Activated CD4-positive, alpha-beta memory T cell treated with anti-CD3 and anti-CD28 coated beads, Interleukin-2, amount 10 ng/mL, durations not matched to agents 7 days and 5 days (primary cell): ENCODE data around the gene PDE4B. TPM values are rescaled to one million over a fixed set of nuclear protein-coding genes. Genes with fewer than 3 reads are reported as not detected.

Source experiments
- CTCF ChIA-PET: fragments of 350-600 bp; sonication (Branson Sonifier 250); formaldehyde crosslinking; loops from one replicate; lab custom pipeline; 2021; ENCODE audit warnings: antibody characterized with exemption, inconsistent platforms; lab: Charles Lee
- POLR2A ChIA-PET: fragments of 350-600 bp; sonication (Branson Sonifier 250); formaldehyde crosslinking; loops from one replicate; lab custom pipeline; 2021; ENCODE audit warnings: antibody characterized with exemption; lab: Charles Lee
- DNase-seq: peaks from one replicate; pipeline ENCODE4 v3.0.0-alpha.2; 2020
- H3K27ac Mint-ChIP-seq: one replicate; pipeline ENCODE4 v1.8.0; 2021; ENCODE audit warnings: mild to moderate bottlenecking, mixed read lengths
- H3K27me3 Mint-ChIP-seq: one replicate; pipeline ENCODE4 v1.8.0; 2021; ENCODE audit warnings: mixed read lengths
- H3K36me3 Mint-ChIP-seq: one replicate; pipeline ENCODE4 v1.8.0; 2021; ENCODE audit warnings: low read depth, mixed read lengths
- H3K4me1 Mint-ChIP-seq: one replicate; pipeline ENCODE4 v1.8.0; 2021; ENCODE audit warnings: mixed read lengths
- H3K4me3 Mint-ChIP-seq: one replicate; pipeline ENCODE4 v1.8.0; 2021; ENCODE audit warnings: mild to moderate bottlenecking, mixed read lengths
- H3K9me3 Mint-ChIP-seq: one replicate; pipeline ENCODE4 v1.8.0; 2021; ENCODE audit warnings: mixed read lengths
- total RNA-seq, 2 experiments: library from RNA; stranded (reverse); gene quantifications; one replicate each; pipeline ENCODE4 v1.2.3, GENCODE V29; 2021

PDE4B gene
- total RNA-seq, 2 experiments from 2014 or later = 46.8 to 48.0 TPM

DNA sequence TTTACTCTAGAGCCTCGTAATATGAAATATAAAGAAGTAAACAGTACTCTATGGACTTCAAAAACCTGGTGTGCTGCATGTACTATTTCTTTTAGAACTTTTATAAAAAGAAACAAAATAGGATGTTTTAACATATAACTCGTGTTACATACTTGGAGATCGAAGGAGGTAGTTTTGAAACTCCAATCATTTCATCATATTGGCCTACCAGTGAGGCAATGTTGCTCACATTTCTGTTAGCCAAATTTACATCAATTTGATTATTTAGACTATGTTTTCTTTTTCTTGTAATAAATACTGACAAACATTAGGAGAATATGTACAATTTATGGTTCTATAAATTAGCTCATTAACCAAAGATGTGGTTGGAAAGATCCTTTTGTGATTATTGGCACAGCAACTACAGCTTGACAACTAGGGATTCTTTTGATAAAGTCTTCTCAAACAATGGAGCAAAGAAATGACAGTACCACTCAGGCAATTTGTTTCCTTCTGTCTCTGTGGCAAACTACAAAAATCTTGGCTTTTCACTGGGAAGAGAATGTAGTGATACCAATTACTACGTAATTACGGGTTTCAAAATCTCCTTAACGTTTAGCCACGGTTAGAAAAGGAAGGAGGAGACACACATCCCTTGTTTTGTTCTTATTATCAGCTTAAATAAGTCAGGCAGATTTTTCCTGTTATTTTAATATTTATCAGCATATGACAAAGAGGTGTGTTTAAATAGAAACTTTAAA, 474.7 kb downstream of the PDE4B start:
- no peaks in the 10 kb centered on the region for H3K9me3 Mint-ChIP-seq
- peaks cover 45% of the 10 kb centered on the region for H3K4me1 Mint-ChIP-seq
- H3K4me3 Mint-ChIP-seq = no peak overlapping the region
- ChIA-PET CTCF (interaction anchor here (1.3 to 1.5 kb wide), 2 partner anchors 11 to 169 kb away, joined by 3 read pairs; no protein-coding TSS in a partner anchor), POLR2A (interaction anchor here (1.4 kb wide), 1 partner anchor 20 kb away, joined by 4 read pairs; no protein-coding TSS in a partner anchor)
- H3K27me3 Mint-ChIP-seq = no peaks in the 10 kb centered on the region
- H3K36me3 Mint-ChIP-seq = peaks cover 4% of the 10 kb centered on the region
- no peak overlapping the region for H3K27ac Mint-ChIP-seq
- DNase-seq = no peak

DNA sequence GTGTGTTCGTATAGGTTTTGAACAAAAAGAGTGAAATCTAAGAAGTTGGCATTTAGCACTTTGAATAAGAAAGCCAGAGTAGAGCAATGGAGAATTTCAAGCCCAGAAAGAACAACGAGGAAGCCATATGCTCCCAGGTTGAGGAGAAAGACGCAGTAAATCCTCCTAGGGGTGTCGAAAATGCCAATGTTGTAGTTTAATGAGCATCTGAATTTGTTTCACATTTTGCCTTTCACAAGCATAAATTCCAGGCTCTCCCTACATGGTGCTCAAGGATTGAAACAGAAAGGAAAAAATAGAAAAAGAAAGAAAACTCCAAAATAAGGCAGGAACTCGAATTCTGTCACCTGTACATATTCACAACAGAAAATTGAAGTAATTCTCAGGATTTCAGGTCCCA, 476.5 kb downstream of the PDE4B start:
- POLR2A ChIA-PET = no interaction called here
- DNase-seq = no peak
- no peaks in the 10 kb centered on the region for H3K9me3 Mint-ChIP-seq
- no peaks in the 10 kb centered on the region for H3K27me3 Mint-ChIP-seq
- H3K4me1 Mint-ChIP-seq = peaks cover 52% of the 10 kb centered on the region
- CTCF ChIA-PET = no interaction called here
- no peak overlapping the region for H3K27ac Mint-ChIP-seq
- peaks cover 3% of the 10 kb centered on the region for H3K36me3 Mint-ChIP-seq
- no peak overlapping the region for H3K4me3 Mint-ChIP-seq

DNA sequence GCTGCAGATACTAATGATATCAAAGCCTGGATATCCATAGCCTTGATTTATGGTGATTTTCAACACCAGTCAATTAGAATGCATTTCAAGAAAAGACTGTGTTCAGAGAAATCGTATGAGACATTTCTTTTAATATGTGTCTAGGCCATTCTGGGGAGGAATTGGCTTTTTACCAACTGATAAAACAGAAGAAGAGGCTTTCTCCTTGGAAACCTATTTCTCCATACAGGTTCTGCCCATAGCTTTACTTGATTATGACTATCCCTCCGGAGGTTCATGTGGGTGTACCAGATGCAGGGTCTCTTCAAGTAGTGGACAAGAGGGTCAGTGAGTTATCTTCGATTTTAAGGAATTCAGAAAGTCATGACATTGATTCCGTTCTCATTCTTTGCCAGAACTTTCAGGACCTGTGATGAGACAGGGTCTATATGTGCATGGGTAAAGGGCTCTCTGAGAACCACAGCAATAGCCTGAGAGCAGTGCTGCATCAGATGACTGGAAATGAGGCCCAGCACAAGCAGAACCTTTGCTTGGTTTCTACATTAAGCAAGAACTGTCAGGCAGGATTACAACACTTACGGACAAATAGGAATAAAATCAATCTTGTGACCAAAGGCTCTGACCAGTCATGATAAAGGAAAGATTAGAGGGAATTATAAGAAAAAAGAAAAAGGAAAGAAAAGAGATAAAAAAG, 477.6 kb downstream of the PDE4B start:
- H3K36me3 Mint-ChIP-seq = peaks cover 6% of the 10 kb centered on the region
- no peak overlapping the region for H3K4me3 Mint-ChIP-seq
- DNase-seq = no peak
- no peaks in the 10 kb centered on the region for H3K9me3 Mint-ChIP-seq
- POLR2A ChIA-PET = interaction anchor here (1.1 to 3.6 kb wide), 2 partner anchors 62 to 66 kb away, joined by 3 to 13 read pairs; no protein-coding TSS in a partner anchor
- CTCF ChIA-PET = interaction anchor here (1.0 to 1.9 kb wide), 2 partner anchors 28 to 176 kb away, joined by 3 to 5 read pairs; no protein-coding TSS in a partner anchor
- H3K27ac Mint-ChIP-seq = no peak overlapping the region
- peaks cover 2% of the 10 kb centered on the region for H3K27me3 Mint-ChIP-seq
- peaks cover 60% of the 10 kb centered on the region for H3K4me1 Mint-ChIP-seq

DNA sequence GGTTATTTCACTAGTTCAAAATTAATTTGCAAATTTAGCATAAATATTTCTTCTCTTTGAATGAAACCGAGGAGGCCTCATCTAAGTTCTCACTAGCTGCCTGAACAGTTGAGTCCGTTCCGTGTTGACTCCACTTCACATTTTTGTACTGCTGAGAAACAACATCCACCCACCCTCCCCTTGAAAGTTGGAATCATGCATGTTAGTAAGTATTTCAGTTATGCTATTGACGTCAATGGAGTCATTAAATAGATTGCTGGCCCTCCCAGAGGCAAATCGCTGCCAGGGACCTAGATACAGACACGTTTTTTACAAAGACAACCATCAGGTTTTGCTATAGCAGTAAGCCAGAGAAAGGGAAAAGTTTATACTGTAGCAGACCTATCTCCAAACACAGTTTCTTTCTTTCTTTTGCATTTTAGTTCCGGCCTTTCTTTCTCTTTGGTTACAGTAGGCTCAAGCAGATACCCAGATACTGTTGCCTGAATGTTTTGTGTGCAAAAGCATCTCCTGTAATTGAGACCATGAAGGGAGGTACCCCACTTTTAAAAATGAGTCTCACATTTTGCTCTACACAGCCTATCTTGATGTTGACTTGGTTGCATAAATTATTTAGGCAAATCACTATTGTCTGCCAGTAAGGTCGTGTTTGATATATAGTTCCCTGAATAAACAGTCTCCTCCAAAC, 478.7 kb downstream of the PDE4B start:
- ChIA-PET CTCF (interaction anchor here (1.0 to 1.9 kb wide), 4 partner anchors 11 to 175 kb away, joined by 3 to 6 read pairs (median 4); no protein-coding TSS in a partner anchor), POLR2A (interaction anchor here (0.6 to 3.6 kb wide), 4 partner anchors 38 to 174 kb away, joined by 3 to 13 read pairs (median 3); no protein-coding TSS in a partner anchor)
- Mint-ChIP-seq H3K27me3 (peaks cover 2% of the 10 kb centered on the region), H3K9me3 (no peaks in the 10 kb centered on the region), H3K4me1 (peaks cover 61% of the 10 kb centered on the region), H3K4me3 (no peak overlapping the region), H3K36me3 (peaks cover 6% of the 10 kb centered on the region), H3K27ac (peak overlapping the region; percentile 57)
- peak; percentile 34 for DNase-seq

DNA sequence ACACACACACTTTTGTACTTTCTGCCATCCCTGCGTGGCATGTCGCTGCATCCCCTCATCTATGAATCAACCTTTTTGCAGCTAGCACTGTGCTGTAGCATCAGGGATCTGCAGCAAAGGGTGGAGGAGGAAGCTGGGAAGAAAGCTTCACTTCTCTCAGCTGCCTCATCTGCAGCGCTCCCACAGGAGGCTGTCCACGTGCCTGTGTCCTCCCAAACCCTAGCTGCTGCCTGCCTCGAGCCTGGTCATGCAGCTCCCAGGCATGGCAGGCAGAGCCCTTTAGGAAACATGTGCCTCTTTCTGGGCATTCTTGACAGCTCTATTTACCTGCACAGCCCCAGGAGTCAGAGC, 479.2 kb downstream of the PDE4B start:
- CTCF ChIA-PET = interaction anchor here (1.1 to 1.9 kb wide), 4 partner anchors 10 to 174 kb away, joined by 3 to 6 read pairs (median 4); no protein-coding TSS in a partner anchor

DNA sequence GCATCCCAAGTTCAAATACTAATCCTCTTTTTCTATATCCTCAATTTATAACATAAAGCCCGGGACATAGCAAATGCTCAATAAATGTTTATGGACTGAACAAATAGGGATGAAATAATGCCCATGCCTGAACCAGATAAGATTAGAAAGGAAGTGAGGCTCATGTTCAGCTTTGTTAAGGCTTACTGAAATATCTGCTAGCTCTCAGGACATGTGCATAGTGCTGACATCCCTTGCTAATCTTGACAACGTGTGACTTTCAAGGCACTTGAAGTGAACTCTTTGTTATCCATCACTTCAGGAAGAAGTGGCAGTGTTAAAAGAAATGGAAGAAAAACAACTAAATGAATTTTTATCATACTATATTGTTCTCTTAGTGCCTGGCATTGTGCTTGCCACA, 481.0 kb downstream of the PDE4B start:
- Mint-ChIP-seq H3K4me3 (no peak overlapping the region), H3K9me3 (no peaks in the 10 kb centered on the region), H3K4me1 (peaks cover 76% of the 10 kb centered on the region), H3K27me3 (peaks cover 2% of the 10 kb centered on the region), H3K27ac (no peak overlapping the region), H3K36me3 (peaks cover 11% of the 10 kb centered on the region)
- no peak for DNase-seq
- ChIA-PET POLR2A (interaction anchor here (1.6 to 3.6 kb wide), 6 partner anchors 8 to 78 kb away, joined by 4 to 60 read pairs (median 24); no protein-coding TSS in a partner anchor), CTCF (interaction anchor here (1.1 to 3.1 kb wide), 10 partner anchors 10 to 176 kb away, joined by 3 to 25 read pairs (median 6); no protein-coding TSS in a partner anchor)

More for the DNA sequence above, 479.2 kb downstream of the PDE4B start:
- Mint-ChIP-seq H3K27ac (peak overlapping the region; percentile 57), H3K4me3 (no peak overlapping the region), H3K9me3 (no peaks in the 10 kb centered on the region), H3K36me3 (peaks cover 6% of the 10 kb centered on the region), H3K4me1 (peaks cover 61% of the 10 kb centered on the region), H3K27me3 (peaks cover 2% of the 10 kb centered on the region)
- POLR2A ChIA-PET = interaction anchor here (0.6 to 3.6 kb wide), 3 partner anchors 37 to 173 kb away, joined by 3 to 13 read pairs (median 3); no protein-coding TSS in a partner anchor
- no peak for DNase-seq

DNA sequence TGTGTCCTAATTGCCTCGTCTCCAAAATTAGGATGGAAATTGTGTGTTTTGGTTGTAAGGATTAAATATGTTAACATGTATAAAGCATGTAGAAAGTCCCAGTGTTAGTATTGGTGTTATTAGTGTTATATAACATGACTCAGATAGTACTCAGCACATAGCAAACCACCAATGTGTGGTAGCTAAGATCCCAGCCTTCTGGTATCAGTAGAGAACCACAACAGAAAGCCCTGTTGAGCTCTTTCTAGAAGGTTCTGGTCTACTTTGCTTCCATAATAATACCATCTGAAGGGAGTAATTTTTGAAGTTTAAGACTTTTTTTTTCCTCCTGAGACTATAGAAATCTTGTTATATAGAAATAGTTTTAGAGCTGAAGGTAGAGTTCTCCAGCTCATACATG, 481.9 kb downstream of the PDE4B start:
- peak overlapping the region; percentile 56 for H3K27ac Mint-ChIP-seq
- DNase-seq = peak; percentile 27
- H3K4me1 Mint-ChIP-seq = peaks cover 86% of the 10 kb centered on the region
- H3K27me3 Mint-ChIP-seq = peaks cover 2% of the 10 kb centered on the region
- ChIA-PET POLR2A (interaction anchor here (0.7 to 3.2 kb wide), 18 partner anchors 9 to 101 kb away, joined by 3 to 60 read pairs (median 4); no protein-coding TSS in a partner anchor), CTCF (interaction anchor here (0.8 to 3.1 kb wide), 18 partner anchors 11 to 175 kb away, joined by 3 to 25 read pairs (median 4); no protein-coding TSS in a partner anchor)
- no peaks in the 10 kb centered on the region for H3K9me3 Mint-ChIP-seq
- H3K36me3 Mint-ChIP-seq = peaks cover 11% of the 10 kb centered on the region
- H3K4me3 Mint-ChIP-seq = no peak overlapping the region

DNA sequence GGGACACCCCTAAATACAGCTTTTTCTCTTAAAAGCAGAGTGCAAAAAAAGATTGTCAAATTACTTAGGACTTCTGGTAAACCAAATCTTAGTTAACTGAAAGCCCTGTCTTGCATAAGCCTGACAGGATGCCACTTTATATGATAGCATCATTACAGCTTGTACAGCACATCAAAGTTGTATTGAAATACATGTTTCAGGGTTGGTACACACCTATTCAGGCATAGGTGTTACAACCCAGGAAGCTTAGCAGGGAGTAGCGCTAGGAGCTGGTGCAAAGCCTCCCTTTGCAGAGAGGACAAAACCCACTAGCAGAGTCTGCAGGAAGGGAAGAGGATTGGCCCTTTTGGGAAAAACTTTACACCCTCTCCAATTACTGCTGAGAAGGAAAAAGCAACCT, 482.4 kb downstream of the PDE4B start:
- DNase-seq = no peak
- H3K9me3 Mint-ChIP-seq = no peaks in the 10 kb centered on the region
- H3K36me3 Mint-ChIP-seq = peaks cover 11% of the 10 kb centered on the region
- H3K4me3 Mint-ChIP-seq = peak overlapping the region; percentile 57
- H3K27ac Mint-ChIP-seq = peak overlapping the region; percentile 77
- peaks cover 88% of the 10 kb centered on the region for H3K4me1 Mint-ChIP-seq
- ChIA-PET CTCF (interaction anchor here (0.6 to 3.1 kb wide), 17 partner anchors 11 to 174 kb away, joined by 3 to 25 read pairs (median 4); no protein-coding TSS in a partner anchor), POLR2A (interaction anchor here (0.7 to 3.2 kb wide), 22 partner anchors 9 to 171 kb away, joined by 3 to 60 read pairs (median 4); no protein-coding TSS in a partner anchor)
- peaks cover 2% of the 10 kb centered on the region for H3K27me3 Mint-ChIP-seq

DNA sequence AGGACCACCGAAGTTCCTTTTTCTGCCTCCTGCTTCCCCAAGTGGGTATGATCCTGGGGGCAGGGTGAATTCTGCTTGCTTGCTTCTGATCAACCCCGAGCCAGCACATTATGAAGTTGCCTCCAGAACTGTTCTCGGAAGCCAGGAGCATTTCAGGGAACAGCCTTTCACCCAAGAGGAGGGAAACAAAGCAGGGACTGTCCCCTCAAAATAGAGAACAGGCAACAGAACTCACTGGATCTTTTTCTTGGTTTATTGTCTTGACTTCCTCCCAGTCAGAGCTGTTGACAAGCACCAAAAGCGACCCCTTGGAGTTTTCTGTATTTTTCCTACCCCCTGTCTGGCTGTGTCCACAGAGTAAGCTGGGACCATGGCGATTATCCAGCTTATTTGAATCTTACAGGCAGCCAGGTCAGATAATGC, 482.9 kb downstream of the PDE4B start:
- Mint-ChIP-seq H3K27ac (peak overlapping the region; percentile 77), H3K36me3 (peaks cover 13% of the 10 kb centered on the region), H3K4me1 (peaks cover 88% of the 10 kb centered on the region), H3K4me3 (peak overlapping the region; percentile 57), H3K27me3 (peaks cover 2% of the 10 kb centered on the region), H3K9me3 (no peaks in the 10 kb centered on the region)
- CTCF ChIA-PET = interaction anchor here (0.6 to 3.1 kb wide), 13 partner anchors 15 to 170 kb away, joined by 3 to 25 read pairs (median 6); no protein-coding TSS in a partner anchor
- POLR2A ChIA-PET = interaction anchor here (1.0 to 3.2 kb wide), 17 partner anchors 8 to 171 kb away, joined by 3 to 60 read pairs (median 6); no protein-coding TSS in a partner anchor
- DNase-seq = peak; percentile 37

DNA sequence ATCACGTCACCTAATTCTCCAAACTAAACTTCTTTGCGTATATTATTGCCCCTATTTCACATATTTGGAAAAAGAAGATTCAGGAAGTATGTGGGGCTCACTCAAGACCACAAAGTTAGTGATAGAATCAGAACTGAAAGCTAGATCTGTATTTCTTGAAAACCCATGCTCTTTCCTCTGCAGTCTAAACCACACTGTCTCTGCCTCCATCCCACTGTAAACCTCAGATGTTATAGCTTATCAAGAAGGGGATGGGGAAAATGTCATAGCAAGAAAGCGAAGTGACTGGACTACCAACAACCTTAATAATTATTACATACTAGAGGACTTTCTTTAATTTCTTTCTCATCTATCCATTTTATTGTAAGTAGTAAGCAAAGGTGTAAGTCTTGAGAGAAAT, 483.5 kb downstream of the PDE4B start:
- peak; percentile 48 for DNase-seq
- no peaks in the 10 kb centered on the region for H3K9me3 Mint-ChIP-seq
- ChIA-PET CTCF (interaction anchor here (0.7 to 3.1 kb wide), 9 partner anchors 15 to 169 kb away, joined by 3 to 25 read pairs (median 4); no protein-coding TSS in a partner anchor), POLR2A (interaction anchor here (0.7 to 3.2 kb wide), 16 partner anchors 8 to 170 kb away, joined by 3 to 60 read pairs (median 6); no protein-coding TSS in a partner anchor)
- H3K27ac Mint-ChIP-seq = peak overlapping the region; percentile 77
- peak overlapping the region; percentile 46 for H3K4me3 Mint-ChIP-seq
- H3K4me1 Mint-ChIP-seq = peaks cover 87% of the 10 kb centered on the region
- H3K36me3 Mint-ChIP-seq = peaks cover 13% of the 10 kb centered on the region
- peaks cover 2% of the 10 kb centered on the region for H3K27me3 Mint-ChIP-seq

DNA sequence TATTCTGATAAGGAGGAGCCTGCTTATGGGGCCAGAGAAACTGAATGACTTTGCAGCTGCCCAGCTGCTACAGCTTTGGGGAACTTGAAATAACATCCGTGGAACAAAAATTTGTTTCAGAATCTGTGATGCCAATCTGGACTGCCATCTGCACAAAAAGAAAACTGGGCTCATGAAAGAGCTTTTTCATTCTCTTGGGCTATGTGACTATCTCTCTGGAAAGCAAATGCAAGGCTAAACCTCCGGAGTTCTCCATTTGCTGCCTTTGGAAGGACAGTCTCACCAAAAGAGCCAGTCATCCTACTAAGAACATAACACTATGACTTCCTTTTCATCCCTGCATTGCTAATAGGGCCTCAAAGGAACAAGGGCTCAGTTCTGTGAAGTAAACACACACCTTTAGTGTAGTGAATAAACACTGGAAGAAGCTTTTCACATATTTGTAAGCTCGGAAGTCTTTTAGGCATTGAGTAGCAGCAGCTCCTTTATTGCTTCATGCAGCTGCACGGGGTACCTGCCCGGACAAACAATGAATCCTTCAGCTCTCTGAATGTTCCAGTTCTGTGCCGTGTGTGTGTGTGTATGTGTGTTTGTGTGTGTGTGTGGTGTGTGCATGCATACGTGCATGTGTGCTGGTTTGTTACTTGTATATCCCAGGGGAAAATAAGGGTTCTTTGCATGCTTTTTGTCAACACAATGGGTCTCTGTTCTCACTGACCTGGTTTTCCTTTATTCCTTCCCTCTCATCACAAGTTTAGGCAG, 485.7 kb downstream of the PDE4B start:
- Mint-ChIP-seq H3K4me3 (no peak overlapping the region), H3K4me1 (peaks cover 88% of the 10 kb centered on the region), H3K9me3 (no peaks in the 10 kb centered on the region), H3K27me3 (peaks cover 2% of the 10 kb centered on the region), H3K27ac (peak overlapping the region; percentile 50), H3K36me3 (peaks cover 10% of the 10 kb centered on the region)
- no peak for DNase-seq
- POLR2A ChIA-PET = interaction anchor here (0.6 to 2.0 kb wide), 4 partner anchors 16 to 72 kb away, joined by 3 to 8 read pairs (median 4); no protein-coding TSS in a partner anchor
- CTCF ChIA-PET = interaction anchor here (1.4 to 3.3 kb wide), 4 partner anchors 11 to 168 kb away, joined by 3 to 9 read pairs (median 4); no protein-coding TSS in a partner anchor
